PC-3 (cell line): ENCODE measurements around the gene B4GALNT4. TPM values are rescaled to one million over a fixed set of nuclear protein-coding genes. Genes with fewer than 3 reads are reported as not detected.
"Not testable (repeated sequence)": the region's sequence is repeated elsewhere in the genome, so short reads cannot be mapped to it uniquely, and the experiment has no call there.

ENCODE experiments used
- ATAC-seq: fragments of 200-7000 bp; cut with Tn5 transposase; 2 replicates; pipeline ENCODE4 v1.9.1; 2020; ENCODE audit warnings: mild to moderate bottlenecking, moderate library complexity
- BruUV-seq: library from RNA; stranded (reverse); fragments of 400-500 nt; replicated peaks from 2 replicates; lab custom pipeline; 2021; lab: Mats Ljungman, UMichigan
- CTCF ChIA-PET: fragments of 300-600 bp; sonication (Branson Sonifier 250); formaldehyde crosslinking; loops from one replicate; lab custom pipeline; 2022; ENCODE audit warnings: antibody characterized with exemption; lab: Charles Lee
- POLR2A ChIA-PET: fragments of 300-600 bp; sonication (Branson Sonifier 250); formaldehyde crosslinking; loops from one replicate; lab custom pipeline; 2022; ENCODE audit warnings: antibody characterized with exemption; ENCODE audit not compliant: unreplicated experiment; lab: Charles Lee
- DNase-seq: peaks from one replicate; pipeline ENCODE4 v3.0.0-alpha.2; 2015
- H2AFZ ChIP-seq: fragments of 300-600 bp; sonication (generic); 2 replicates; pipeline ENCODE4 v1.6.0; 2016; ENCODE audit warnings: antibody characterized with exemption, low read length
- H3F3A ChIP-seq: fragments of 300-600 bp; sonication (generic); one replicate; pipeline ENCODE4 v1.6.0; 2017; ENCODE audit warnings: antibody characterized with exemption, low read length, control low read depth, mild to moderate bottlenecking; ENCODE audit not compliant: unreplicated experiment
- H3K27ac ChIP-seq: fragments of 300-600 bp; sonication (generic); 2 replicates; pipeline ENCODE4 v1.5.1; 2016; ENCODE audit warnings: mild to moderate bottlenecking, low read length
- H3K27me3 ChIP-seq: fragments of 300-600 bp; sonication (generic); 2 replicates; pipeline ENCODE4 v1.6.1; 2016; ENCODE audit warnings: low read length, mixed read lengths
- H3K36me3 ChIP-seq: fragments of 300-600 bp; sonication (generic); 2 replicates; pipeline ENCODE4 v1.6.1; 2016; ENCODE audit warnings: low read depth, mixed run types, low read length, mixed read lengths
- H3K4me1 ChIP-seq: fragments of 300-600 bp; sonication (generic); 2 replicates; pipeline ENCODE4 v1.5.1; 2016; ENCODE audit warnings: low read length; ENCODE audit not compliant: insufficient read depth
- H3K4me2 ChIP-seq: fragments of 300-600 bp; sonication (generic); 2 replicates; pipeline ENCODE4 v1.6.0; 2016; ENCODE audit warnings: low read length
- H3K4me3 ChIP-seq: fragments of 300-600 bp; sonication (generic); 2 replicates; pipeline ENCODE4 v1.5.1; 2016; ENCODE audit warnings: mild to moderate bottlenecking, low read length, mixed read lengths
- H3K79me2 ChIP-seq: fragments of 300-600 bp; sonication (generic); 2 replicates; pipeline ENCODE4 v1.6.1; 2017; ENCODE audit warnings: low read length, mixed read lengths
- H3K9ac ChIP-seq: fragments of 300-600 bp; sonication (generic); 2 replicates; pipeline ENCODE4 v1.6.0; 2016; ENCODE audit warnings: mild to moderate bottlenecking, low read length
- H3K9me2 ChIP-seq: fragments of 300-600 bp; sonication (generic); replicated peaks from 2 replicates; pipeline ENCODE4 v1.6.1; 2016; ENCODE audit warnings: mixed run types, low read length, mixed read lengths
- H3K9me3 ChIP-seq: fragments of 300-600 bp; sonication (generic); 2 replicates; pipeline ENCODE4 v1.6.1; 2016; ENCODE audit warnings: low read length, mixed read lengths
- H4K20me1 ChIP-seq: fragments of 300-600 bp; sonication (generic); 2 replicates; pipeline ENCODE4 v1.6.1; 2016; ENCODE audit warnings: low read length, mixed read lengths
- CTCF ChIP-seq: fragments of 300-600 bp; sonication (generic); conservative IDR thresholded peaks from 2 replicates; pipeline ENCODE4 v1.5.1; 2017; ENCODE audit warnings: antibody characterized with exemption, low read depth, mild to moderate bottlenecking, low read length
- EZH2 ChIP-seq: fragments of 300-600 bp; sonication (generic); IDR thresholded peaks from one replicate; pipeline ENCODE4 v1.6.1; 2017; ENCODE audit warnings: antibody characterized with exemption, mild to moderate bottlenecking, low read length; ENCODE audit not compliant: unreplicated experiment
- EZH2phosphoT487 ChIP-seq: fragments of 300-600 bp; sonication (generic); IDR thresholded peaks from 2 replicates; pipeline ENCODE4 v1.6.1; 2018; ENCODE audit warnings: mild to moderate bottlenecking, antibody characterized with exemption, low read length, borderline replicate concordance
- intact Hi-C: fragments of 100-400 bp; cut with micrococcal nuclease; formaldehyde crosslinking; loops from 2 replicates; pipeline ENCODE4 v1.9.0; 2023
- total RNA-seq: library from RNA; depleted of rRNA; stranded (reverse); fragments of >200 nt; gene quantifications from 2 replicates; pipeline ENCODE4 v1.2.3, GENCODE V29; 2014

B4GALNT4 gene
- total RNA-seq, 1 experiment from 2014 or later = 52.9 TPM

GRCh38 chr11:344836-345578, 24.3 kb upstream of the B4GALNT4 start:
- no peaks in the 10 kb centered on the region for H3K9me2 ChIP-seq
- H3K9ac ChIP-seq = no peak overlapping the region
- ChIA-PET CTCF (no interaction called here), POLR2A (no interaction called here)
- no peak overlapping the region for H3K4me3 ChIP-seq
- no peak for TF ChIP-seq EZH2
- no peak for TF ChIP-seq CTCF
- TF ChIP-seq EZH2phosphoT487 = no peak
- H3K36me3 ChIP-seq = no peaks in the 10 kb centered on the region
- H4K20me1 ChIP-seq = no peaks in the 10 kb centered on the region
- H3K79me2 ChIP-seq = no peaks in the 10 kb centered on the region
- no peaks in the 10 kb centered on the region for H3K4me1 ChIP-seq
- no peak for ATAC-seq
- no TSS peak for BruUV-seq
- no peak for DNase-seq
- no peaks in the 10 kb centered on the region for H3K9me3 ChIP-seq
- no peak overlapping the region for H3K4me2 ChIP-seq
- intact Hi-C loops = no loop called here
- H3K27ac ChIP-seq = no peak overlapping the region
- H3F3A ChIP-seq = no peaks in the 10 kb centered on the region
- H2AFZ ChIP-seq = no peak overlapping the region
- peaks cover 7% of the 10 kb centered on the region for H3K27me3 ChIP-seq

GRCh38 chr11:346529-346928, 22.8 kb upstream of the B4GALNT4 start:
- H3K4me3 ChIP-seq = no peak overlapping the region

GRCh38 chr11:349270-349954, 19.9 kb upstream of the B4GALNT4 start:
- BruUV-seq, H3K4me2 ChIP-seq, CTCF ChIA-PET: not testable (repeated sequence)

More at GRCh38 chr11:346529-346928, 22.8 kb upstream of the B4GALNT4 start:
- Histone ChIP-seq H3K9me2 (no peaks in the 10 kb centered on the region), H3K27ac (no peak overlapping the region), H3K4me2 (no peak overlapping the region), H3F3A (no peaks in the 10 kb centered on the region), H4K20me1 (no peaks in the 10 kb centered on the region), H3K4me1 (no peaks in the 10 kb centered on the region), H2AFZ (no peak overlapping the region), H3K27me3 (no peaks in the 10 kb centered on the region), H3K9me3 (no peaks in the 10 kb centered on the region), H3K36me3 (no peaks in the 10 kb centered on the region), H3K9ac (no peak overlapping the region), H3K79me2 (no peaks in the 10 kb centered on the region)
- no TSS peak for BruUV-seq
- no peak for DNase-seq
- intact Hi-C loops = no loop called here
- POLR2A ChIA-PET = no interaction called here
- TF ChIP-seq EZH2phosphoT487 (no peak), EZH2 (no peak), CTCF (no peak)
- no peak for ATAC-seq
- CTCF ChIA-PET = no interaction called here

GRCh38 chr11:350033-350722, 19.1 kb upstream of the B4GALNT4 start:
- BruUV-seq, ATAC-seq, H3F3A ChIP-seq, H3K9me3 ChIP-seq, H3K36me3 ChIP-seq, intact Hi-C loops, DNase-seq, H3K4me2 ChIP-seq, CTCF ChIA-PET, H3K79me2 ChIP-seq, H3K27ac ChIP-seq, H3K9me2 ChIP-seq, POLR2A ChIA-PET, H4K20me1 ChIP-seq, H3K4me3 ChIP-seq, H3K9ac ChIP-seq, H3K4me1 ChIP-seq, H3K27me3 ChIP-seq, H2AFZ ChIP-seq: not testable (repeated sequence)

More at GRCh38 chr11:349270-349954, 19.9 kb upstream of the B4GALNT4 start:
- H2AFZ ChIP-seq, H3K27me3 ChIP-seq, H3K36me3 ChIP-seq, H3K27ac ChIP-seq, H3F3A ChIP-seq, H3K79me2 ChIP-seq, H3K9me3 ChIP-seq, POLR2A ChIA-PET, ATAC-seq, H3K4me3 ChIP-seq, H4K20me1 ChIP-seq, H3K9me2 ChIP-seq, DNase-seq, H3K9ac ChIP-seq, H3K4me1 ChIP-seq, intact Hi-C loops: not testable (repeated sequence)
